GM19455 (cell line): ENCODE data around the gene MYBPHL.

Experiments used
- ATAC-seq: cut with Tn5 transposase; IDR thresholded peaks from one replicate; pipeline ENCODE4 v1.9.1; 2021; ENCODE audit not compliant: unreplicated experiment

Gene MYBPHL

GRCh38 chr1:109253803-109254620 is 52.8 kb downstream of the MYBPHL start:
- no peak for ATAC-seq

GRCh38 chr1:109252893-109253802 is 53.7 kb downstream of the MYBPHL start:
- no peak for ATAC-seq

GRCh38 chr1:109252167-109252892 is 54.5 kb downstream of the MYBPHL start:
- no peak for ATAC-seq

- no peak for ATAC-seq
Observed at GRCh38 chr1:109251277-109252166, 55.3 kb downstream of the MYBPHL start.

GRCh38 chr1:109250454-109251276 is 56.1 kb downstream of the MYBPHL start:
- no peak for ATAC-seq

- ATAC-seq, result peak; percentile 39
Observed at GRCh38 chr1:109249654-109250401, 57.0 kb downstream of the MYBPHL start.

GRCh38 chr1:109248797-109249629 is 57.8 kb downstream of the MYBPHL start, which contains the start of gene CELSR2:
TSS of gene CELSR2 (plus strand) at chr1:109249539. CDS start at chr1:109250080, 541 bp downstream.
- peak; percentile 71 for ATAC-seq

- no peak for ATAC-seq
Observed at GRCh38 chr1:109248444-109248796, 58.4 kb downstream of the MYBPHL start.

- no peak for ATAC-seq
Observed at GRCh38 chr1:109247401-109248365, 59.1 kb downstream of the MYBPHL start.

GRCh38 chr1:109246141-109246551 is 60.7 kb downstream of the MYBPHL start:
- ATAC-seq, result no peak

GRCh38 chr1:109243860-109244552 is 62.8 kb downstream of the MYBPHL start:
- ATAC-seq, result no peak

- ATAC-seq, result no peak
Observed at GRCh38 chr1:109243221-109243620, 63.6 kb downstream of the MYBPHL start.

- ATAC-seq, result no peak
Observed at GRCh38 chr1:109242387-109242786, 64.4 kb downstream of the MYBPHL start.
